ENCODE measurements around the gene AGRP.
A peak's percentile ranks its signal among the peaks of the same experiment; 100 is the strongest.

AGRP gene

DNA sequence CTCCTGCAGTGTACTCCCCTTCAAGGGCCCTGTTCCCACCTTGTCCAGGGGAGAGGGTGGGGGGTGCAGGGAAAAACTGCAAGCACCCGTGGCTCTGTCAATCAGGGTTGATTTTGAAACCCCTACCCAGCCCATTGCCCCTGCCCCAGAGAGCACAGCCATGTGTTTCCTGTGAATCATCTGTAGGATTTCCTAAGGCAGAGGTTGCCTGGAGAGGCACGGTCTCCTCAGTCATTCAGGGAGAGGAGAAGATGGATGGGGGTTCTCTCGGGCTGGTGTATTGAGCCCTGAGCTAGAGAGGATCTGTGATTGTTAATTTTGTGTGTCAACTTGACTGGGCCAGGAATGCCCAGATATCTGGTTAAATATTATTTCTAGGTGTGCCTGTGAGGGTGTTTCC is 3.5 kb upstream of the AGRP start:
- Histone ChIP-seq H3K27ac (no peak overlapping the region), H3K4me3 (ENCODE audit: low read depth, low read length) (no peak overlapping the region), H3K9me3 (ENCODE audit: control insufficient read depth, low read length) (no peaks in the 10 kb centered on the region), H2AFZ (no peak overlapping the region), H3K79me2 (peaks cover 3% of the 10 kb centered on the region), H3K36me3 (ENCODE audit: control insufficient read depth, insufficient read depth, low read length) (no peaks in the 10 kb centered on the region), H3K4me2 (ENCODE audit: low read length) (no peak overlapping the region), H3K27me3 (ENCODE audit: control insufficient read depth, insufficient read depth, low read length) (no peaks in the 10 kb centered on the region), H3K9ac (no peak overlapping the region), H3K4me1 (peaks cover 8% of the 10 kb centered on the region)
- no peak for TF ChIP-seq CTCF (IDR thresholded peaks at IDR 0.05)

GRCh38 chr16:67483731-67484525 is 581 bp upstream of the AGRP start:
- no peak for TF ChIP-seq CTCF (IDR thresholded peaks at IDR 0.05)
- no peak overlapping the region for H3K27ac ChIP-seq

GRCh38 chr16:67482233-67482924 is 968 bp downstream of the AGRP start:
- Histone ChIP-seq H3K36me3 (ENCODE audit: control insufficient read depth, insufficient read depth, low read length) (no peaks in the 10 kb centered on the region), H3K4me3 (ENCODE audit: low read depth, low read length) (peak overlapping the region; percentile 92), H3K79me2 (peaks cover 36% of the 10 kb centered on the region), H2AFZ (peak overlapping the region; percentile 100), H3K4me1 (peaks cover 19% of the 10 kb centered on the region), H3K4me2 (ENCODE audit: low read length) (peak overlapping the region; percentile 97), H3K27ac (peak overlapping the region; percentile 93), H3K27me3 (ENCODE audit: control insufficient read depth, insufficient read depth, low read length) (no peaks in the 10 kb centered on the region), H3K9ac (no peak overlapping the region), H3K9me3 (ENCODE audit: control insufficient read depth, low read length) (no peaks in the 10 kb centered on the region)
- no peak for TF ChIP-seq CTCF (IDR thresholded peaks at IDR 0.05)

More at GRCh38 chr16:67483731-67484525, 581 bp upstream of the AGRP start:
- H3K9ac ChIP-seq, result no peak overlapping the region
- H3K79me2 ChIP-seq, result peaks cover 25% of the 10 kb centered on the region
- no peaks in the 10 kb centered on the region for H3K9me3 ChIP-seq (ENCODE audit: control insufficient read depth, low read length)
- H2AFZ ChIP-seq, result no peak overlapping the region
- no peak overlapping the region for H3K4me2 ChIP-seq (ENCODE audit: low read length)
- H3K27me3 ChIP-seq (ENCODE audit: control insufficient read depth, insufficient read depth, low read length), result no peaks in the 10 kb centered on the region
- H3K4me1 ChIP-seq, result peaks cover 17% of the 10 kb centered on the region
- H3K4me3 ChIP-seq (ENCODE audit: low read depth, low read length), result no peak overlapping the region
- no peaks in the 10 kb centered on the region for H3K36me3 ChIP-seq (ENCODE audit: control insufficient read depth, insufficient read depth, low read length)

DNA sequence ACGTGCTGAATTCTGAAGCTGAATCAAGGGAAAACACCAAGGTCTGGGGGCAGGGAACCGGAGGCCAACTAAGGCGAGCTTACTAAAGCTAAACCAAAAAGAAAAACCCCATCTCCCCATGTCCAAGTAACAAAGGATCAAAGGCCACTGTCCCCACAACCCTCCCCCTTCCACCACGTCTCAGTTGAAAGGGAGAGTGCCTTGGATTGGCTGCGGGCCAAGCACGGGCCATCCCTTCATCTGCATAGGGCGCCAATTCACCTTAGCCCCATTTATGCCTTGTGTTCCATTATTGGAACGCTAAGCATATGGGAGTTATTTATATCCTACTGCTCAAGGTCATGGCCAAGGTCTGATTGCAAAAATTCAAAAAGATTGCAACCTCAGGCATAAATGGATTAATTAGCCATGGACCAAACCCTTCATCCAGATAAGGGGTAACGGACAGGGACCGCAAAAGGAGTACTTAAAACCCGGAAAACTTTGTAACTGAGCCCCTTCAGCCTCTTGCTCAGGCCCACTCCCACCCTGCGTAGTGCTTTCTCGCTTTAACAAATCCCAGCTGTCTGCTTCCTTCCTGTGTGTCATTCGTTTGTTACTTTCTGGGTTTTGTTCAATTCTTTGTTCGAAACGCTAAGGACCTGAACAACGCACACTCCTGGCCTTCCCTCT is 1.6 kb downstream of the AGRP start:
- Histone ChIP-seq H3K27me3 (ENCODE audit: control insufficient read depth, insufficient read depth, low read length) (no peaks in the 10 kb centered on the region), H2AFZ (peak overlapping the region; percentile 100), H3K36me3 (ENCODE audit: control insufficient read depth, insufficient read depth, low read length) (no peaks in the 10 kb centered on the region), H3K9me3 (ENCODE audit: control insufficient read depth, low read length) (no peaks in the 10 kb centered on the region), H3K9ac (peak overlapping the region; percentile 74), H3K27ac (peak overlapping the region; percentile 93), H3K4me1 (peaks cover 19% of the 10 kb centered on the region), H3K4me3 (ENCODE audit: low read depth, low read length) (peak overlapping the region; percentile 92), H3K4me2 (ENCODE audit: low read length) (peak overlapping the region; percentile 97), H3K79me2 (peaks cover 37% of the 10 kb centered on the region)
- TF ChIP-seq CTCF (IDR thresholded peaks at IDR 0.05), result no peak

Measured in parathyroid adenoma (tissue), 2 donors.